ENCODE results near the gene SPRR3.

The SPRR3 gene, protein sequence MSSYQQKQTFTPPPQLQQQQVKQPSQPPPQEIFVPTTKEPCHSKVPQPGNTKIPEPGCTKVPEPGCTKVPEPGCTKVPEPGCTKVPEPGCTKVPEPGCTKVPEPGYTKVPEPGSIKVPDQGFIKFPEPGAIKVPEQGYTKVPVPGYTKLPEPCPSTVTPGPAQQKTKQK

DNA sequence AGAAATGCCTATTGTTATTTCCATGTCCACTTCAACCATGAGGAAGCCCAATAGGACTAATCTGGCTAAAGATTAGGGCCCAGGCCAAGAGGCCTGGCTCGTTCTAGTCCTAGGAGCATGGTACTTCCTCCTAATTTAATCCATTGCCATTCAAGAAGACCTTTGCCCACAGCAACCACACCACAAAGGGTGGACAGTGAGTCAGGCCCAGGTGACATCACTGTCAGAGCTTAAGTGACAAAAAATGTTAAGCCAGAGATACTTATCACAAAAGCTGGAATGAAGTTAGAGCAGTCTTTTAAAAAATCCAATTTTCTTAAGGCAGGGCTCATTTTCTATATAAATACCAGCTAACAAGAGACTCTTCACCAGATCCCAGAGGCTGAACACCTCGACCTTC lies at the start of gene SPRR3:
Gene SPRR3 (plus strand): TSS at position 368 of the 400 bp plus-strand sequence. CDS start 1,272 bp downstream, outside the sequence.
- DNase-seq (ENCODE audit: low read depth), result no peak

DNA sequence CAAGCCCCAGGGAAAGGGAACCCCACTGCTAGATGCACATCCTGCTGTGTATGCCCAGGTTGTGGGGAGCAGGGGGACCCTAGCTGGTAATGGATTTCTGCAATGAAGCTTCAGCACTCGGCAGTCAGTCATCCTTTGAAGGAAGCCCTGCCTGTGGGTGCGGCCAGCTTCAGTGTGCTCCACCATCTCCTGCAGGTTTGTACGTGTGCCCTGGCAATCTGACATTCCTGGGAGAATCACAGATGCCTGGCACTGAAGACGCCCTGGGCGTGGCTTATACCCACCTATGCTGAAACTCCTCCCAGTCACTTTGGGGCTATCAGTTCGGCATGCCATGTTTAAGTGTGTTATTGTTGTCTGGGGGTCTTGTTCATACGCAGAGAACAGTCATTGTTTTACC lies 47.8 kb upstream of the SPRR3 start:
- no peak for DNase-seq (ENCODE audit: low read depth)

DNA sequence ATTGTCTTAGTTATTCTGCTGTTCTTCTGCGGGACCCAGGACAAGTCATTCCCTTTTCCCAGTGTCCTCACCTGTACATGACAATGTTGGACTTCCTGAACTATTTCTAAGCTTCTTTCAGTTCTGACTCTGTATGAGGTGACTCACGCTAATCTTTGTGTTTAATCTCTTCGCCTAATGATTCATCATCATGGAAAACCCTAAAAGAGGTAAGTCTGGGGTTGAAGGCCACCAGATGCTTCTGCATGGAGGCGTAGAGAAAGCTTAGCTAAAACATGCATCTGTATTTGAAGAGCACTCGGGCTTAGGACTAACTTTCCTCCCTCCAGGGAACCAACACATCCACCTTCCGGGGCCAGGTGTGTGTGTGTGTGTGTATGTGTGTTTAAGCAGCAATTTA lies 47.1 kb upstream of the SPRR3 start:
- no peak for DNase-seq (ENCODE audit: low read depth)

GRCh38 chr1:152957561-152957960 lies 44.0 kb upstream of the SPRR3 start:
- DNase-seq (ENCODE audit: low read depth), result no peak

DNA sequence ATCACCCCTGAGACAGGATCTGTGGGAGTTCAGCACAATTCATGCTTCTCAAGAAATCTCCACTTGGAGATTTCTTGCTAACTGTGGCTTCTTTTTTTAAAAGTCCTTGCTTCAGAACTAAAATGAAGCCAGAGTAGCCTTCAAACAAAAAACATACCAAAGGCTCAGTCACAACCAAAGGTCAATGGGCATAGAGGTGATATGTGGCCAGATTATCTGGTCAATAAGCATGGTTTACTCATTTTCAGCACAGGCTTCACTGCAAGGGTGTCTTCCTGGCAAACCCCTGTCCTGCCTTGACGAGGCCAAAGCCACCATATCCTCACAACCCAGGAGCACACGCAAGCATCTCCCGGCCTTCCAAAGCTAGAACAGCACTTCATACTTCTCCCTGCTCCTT lies 42.3 kb upstream of the SPRR3 start:
- DNase-seq (ENCODE audit: low read depth), result no peak

GRCh38 chr1:152959801-152960451 lies 41.6 kb upstream of the SPRR3 start:
- DNase-seq (ENCODE audit: low read depth), result no peak

- DNase-seq (ENCODE audit: low read depth), result no peak
Measured at GRCh38 chr1:152960452-152961044, 41.0 kb upstream of the SPRR3 start.

GRCh38 chr1:152961226-152961891 lies 40.2 kb upstream of the SPRR3 start:
- DNase-seq (ENCODE audit: low read depth), result no peak

DNA sequence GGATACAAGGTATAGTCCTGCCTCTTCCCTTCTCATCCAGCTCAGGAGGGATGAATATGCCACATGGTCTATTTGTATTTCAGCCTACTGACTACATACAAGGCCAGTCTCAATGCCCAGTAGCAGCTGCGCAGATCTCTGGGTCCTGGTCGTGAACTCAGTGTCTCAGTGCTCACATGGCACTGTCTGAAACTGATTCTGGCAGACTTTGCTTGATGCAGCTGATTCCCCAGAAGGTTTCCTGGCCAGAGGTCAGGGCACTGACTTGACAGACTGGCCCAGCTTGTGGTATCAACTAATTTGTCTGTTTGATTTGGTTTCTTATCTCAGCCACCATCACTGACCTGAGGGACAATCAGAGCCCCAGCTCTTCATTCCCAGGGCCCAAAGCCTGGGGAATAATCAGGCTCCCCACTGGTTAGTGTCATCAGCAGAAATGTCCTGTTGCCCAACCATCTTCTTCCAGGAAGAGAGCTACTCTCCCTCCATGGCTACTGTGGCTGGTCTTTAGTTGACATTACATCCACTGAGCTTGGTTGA lies 38.6 kb upstream of the SPRR3 start:
- no peak for DNase-seq (ENCODE audit: low read depth)

DNA sequence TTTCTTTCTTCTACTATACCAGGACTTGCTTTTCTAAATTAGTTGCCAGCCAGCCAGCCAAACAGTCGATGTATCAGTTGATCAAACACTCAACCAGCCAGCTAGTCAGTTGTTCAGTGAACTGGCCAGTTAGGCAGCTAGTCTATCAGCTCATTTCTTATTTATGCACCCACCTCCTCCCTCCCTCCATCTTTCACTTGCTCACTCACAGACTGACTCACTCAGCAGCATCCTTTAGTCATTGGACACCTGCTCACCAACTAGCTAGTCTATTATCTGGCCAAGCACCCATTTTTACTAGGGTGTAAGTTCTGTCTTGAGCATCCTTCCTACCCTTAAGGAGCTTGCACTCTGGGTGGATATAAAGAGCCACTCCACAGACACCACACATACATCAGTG lies 37.0 kb upstream of the SPRR3 start:
- no peak for DNase-seq (ENCODE audit: low read depth)

GRCh38 chr1:152965853-152966252 lies 35.7 kb upstream of the SPRR3 start:
- DNase-seq (ENCODE audit: low read depth), result no peak

DNA sequence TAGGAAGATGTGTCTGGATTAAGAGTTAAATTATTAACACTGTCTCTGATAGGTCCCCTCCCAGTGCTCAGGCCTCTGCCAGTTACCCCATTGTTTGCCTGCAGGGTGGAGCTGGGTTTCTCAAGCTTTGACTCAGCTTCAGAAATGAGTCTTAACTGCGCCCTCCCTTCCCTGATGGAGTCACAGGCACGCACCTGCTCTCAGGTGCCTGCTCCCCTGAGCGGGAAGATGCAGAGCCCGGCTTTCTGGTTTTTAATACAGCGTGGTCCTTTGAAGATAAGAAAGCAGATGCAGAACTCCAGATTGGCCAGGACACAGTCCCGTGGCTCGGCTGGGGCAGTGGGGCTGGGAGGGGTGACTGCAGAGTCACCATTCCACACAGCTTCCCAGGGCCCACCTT lies 34.3 kb upstream of the SPRR3 start:
- no peak for DNase-seq (ENCODE audit: low read depth)

DNA sequence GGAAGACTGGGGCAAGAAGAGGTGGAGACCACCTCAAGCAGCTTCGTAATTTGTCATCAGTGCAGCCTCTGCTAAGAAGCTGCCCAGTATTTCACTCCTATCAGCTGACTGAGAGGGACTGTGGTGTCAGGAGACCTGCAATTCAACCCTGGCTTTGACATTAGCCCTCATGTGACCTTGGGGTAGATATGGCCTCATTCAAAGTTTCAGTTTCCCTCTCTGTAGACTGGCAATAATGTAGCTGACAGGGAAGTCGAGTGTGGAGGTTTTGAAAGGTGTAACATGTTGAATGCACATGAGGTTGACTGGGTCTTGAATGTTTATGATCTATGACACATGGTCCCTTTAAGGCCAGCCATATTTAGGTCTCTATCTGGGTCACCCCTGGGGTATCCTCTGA lies 33.3 kb upstream of the SPRR3 start:
- DNase-seq (ENCODE audit: low read depth), result no peak

GRCh38 chr1:152969036-152969435 lies 32.5 kb upstream of the SPRR3 start:
- no peak for DNase-seq (ENCODE audit: low read depth)

GRCh38 chr1:152970495-152970894 lies 31.1 kb upstream of the SPRR3 start, which contains the start of gene SPRR4:
Gene SPRR4, plus strand, starts transcription at chr1:152970648. Its CDS starts 1,243 bp downstream, at chr1:152971891.
- DNase-seq (ENCODE audit: low read depth), result no peak

GRCh38 chr1:152972196-152972886 lies 29.2 kb upstream of the SPRR3 start:
- DNase-seq (ENCODE audit: low read depth), result no peak

GRCh38 chr1:152976688-152977087 lies 24.9 kb upstream of the SPRR3 start:
- no peak for DNase-seq (ENCODE audit: low read depth)

DNA sequence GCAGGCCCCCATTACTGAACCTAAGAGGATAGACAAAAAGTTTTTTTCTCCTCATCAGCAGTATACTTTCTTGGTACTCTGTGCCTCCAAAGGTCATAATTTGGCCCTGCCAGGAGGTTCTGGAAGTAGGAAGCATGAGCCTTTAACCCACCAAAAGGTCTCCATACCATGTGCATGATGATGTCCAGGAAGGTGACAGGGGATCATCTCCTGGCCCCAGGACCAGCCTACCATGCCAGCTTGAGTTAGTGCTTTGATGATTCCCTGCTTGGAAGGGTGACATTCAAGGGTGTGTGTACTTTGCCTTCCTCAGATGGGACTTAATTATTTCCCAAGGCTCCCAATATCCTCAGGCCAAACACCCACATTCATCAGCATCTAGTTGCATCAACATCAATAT lies 23.9 kb upstream of the SPRR3 start:
- no peak for DNase-seq (ENCODE audit: low read depth)

DNA sequence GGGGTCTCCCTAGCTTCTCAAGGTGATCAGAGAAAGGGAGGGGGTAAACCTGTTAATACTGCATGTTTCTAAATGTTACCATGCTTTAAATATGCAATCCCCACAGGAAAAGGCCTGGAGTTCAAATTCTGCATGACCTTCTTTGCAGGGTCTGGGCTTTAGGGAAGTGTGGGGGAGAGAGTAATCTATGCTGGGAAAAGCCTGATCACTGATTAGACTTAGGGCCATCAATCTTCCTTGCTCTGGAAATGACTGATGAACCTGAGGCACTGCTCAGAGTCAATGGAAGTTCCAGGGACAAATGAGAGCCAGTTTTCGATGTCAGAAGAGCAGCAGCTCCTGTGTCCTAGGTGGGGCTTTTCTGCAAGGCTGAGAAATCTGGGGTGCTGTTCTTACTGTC lies 20.9 kb upstream of the SPRR3 start:
- DNase-seq (ENCODE audit: low read depth), result no peak

DNA sequence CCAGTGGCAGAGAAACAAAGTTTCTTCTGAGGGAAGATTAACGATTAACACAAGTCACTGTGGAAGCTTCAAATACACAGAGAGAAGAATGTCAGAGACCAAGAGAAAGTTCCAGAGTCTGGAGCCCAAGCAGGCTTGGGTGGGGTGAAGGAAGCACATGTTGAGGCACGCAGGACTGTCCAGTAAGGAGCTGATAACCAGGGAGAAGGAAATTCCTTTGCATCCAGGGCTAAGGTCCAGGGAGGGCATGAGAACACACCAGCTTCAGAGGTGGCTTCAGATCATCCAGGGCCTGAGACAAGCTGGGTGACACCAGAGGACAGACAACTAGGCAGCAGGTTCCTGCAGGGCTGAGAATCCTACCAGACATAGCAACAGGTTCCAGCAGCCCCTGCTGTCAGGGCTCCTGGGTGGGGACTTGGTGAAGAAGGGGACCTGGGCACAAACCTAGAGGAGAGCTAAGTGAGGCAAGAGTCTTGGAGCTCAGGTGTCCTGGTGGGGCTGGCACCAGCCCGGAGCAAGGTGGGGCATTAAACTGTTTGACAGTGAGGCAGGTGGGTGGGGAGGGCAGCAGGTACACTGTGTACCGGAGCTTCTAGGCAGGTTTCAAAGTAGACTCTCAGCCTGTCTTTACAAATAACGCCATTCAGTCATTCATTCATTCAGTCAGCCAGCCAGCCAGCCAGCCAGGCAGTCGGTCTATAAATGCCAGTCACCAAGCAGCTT lies 20.2 kb upstream of the SPRR3 start:
- no peak for DNase-seq (ENCODE audit: low read depth)

- no peak for DNase-seq (ENCODE audit: low read depth)
Measured at GRCh38 chr1:152982076-152982475, 19.5 kb upstream of the SPRR3 start.

DNA sequence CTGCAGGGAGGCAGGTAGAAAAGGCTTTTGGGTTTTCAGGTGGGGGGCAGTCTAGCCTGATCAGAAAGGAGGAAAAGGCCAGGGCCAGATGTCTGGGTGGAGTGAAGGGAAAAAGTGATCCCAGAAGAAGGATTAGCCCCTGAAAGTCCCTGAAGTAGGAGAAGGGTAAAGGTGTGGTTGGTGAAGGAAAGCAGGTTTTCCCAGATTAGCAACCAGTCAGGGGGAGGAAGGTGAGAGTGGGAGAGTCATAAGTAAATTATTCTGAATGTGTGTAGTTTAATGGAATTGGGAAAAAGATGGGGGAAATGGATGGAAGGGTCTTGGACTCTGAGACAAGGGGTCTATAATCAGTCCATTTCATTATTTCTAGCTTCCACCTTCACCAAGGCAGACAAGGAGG lies 18.3 kb upstream of the SPRR3 start:
- no peak for DNase-seq (ENCODE audit: low read depth)

Data from fibroblast of gingiva (primary cell).